ENCODE measurements around the gene G0S2.
A peak's percentile ranks its signal among the peaks of the same experiment; 100 is the strongest.

G0S2 gene

GRCh38 chr1:209674957-209675564 lies at the start of gene G0S2:
Gene G0S2, plus strand, starts transcription at chr1:209675412. Its CDS starts 273 bp downstream, at chr1:209675685.
- no peak for DNase-seq (ENCODE audit: low read depth)

DNA sequence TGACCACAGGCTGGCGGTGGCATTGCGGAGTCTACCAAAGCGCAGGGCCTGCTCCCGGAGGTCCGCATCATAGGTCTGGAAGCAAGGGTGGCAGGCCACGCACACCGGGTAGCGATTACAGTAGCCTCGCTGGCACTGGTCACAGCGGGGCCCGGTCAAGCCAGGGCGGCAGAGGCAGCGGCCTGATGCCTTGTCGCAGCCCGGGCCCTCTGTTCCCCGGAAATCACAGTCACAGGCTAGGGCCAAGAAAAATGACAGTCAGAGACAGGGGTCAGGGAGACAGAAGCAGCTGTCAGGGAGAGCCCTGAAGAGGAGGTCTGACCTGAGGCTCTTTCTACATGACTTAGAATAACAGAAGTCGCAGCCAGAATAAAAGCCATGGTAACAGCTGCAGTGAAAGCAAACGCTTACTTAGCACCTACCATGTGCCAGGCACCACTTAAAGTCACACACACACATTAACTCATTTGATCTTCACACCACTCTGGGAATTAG lies 49.4 kb upstream of the G0S2 start:
- no peak for DNase-seq (ENCODE audit: low read depth)

DNA sequence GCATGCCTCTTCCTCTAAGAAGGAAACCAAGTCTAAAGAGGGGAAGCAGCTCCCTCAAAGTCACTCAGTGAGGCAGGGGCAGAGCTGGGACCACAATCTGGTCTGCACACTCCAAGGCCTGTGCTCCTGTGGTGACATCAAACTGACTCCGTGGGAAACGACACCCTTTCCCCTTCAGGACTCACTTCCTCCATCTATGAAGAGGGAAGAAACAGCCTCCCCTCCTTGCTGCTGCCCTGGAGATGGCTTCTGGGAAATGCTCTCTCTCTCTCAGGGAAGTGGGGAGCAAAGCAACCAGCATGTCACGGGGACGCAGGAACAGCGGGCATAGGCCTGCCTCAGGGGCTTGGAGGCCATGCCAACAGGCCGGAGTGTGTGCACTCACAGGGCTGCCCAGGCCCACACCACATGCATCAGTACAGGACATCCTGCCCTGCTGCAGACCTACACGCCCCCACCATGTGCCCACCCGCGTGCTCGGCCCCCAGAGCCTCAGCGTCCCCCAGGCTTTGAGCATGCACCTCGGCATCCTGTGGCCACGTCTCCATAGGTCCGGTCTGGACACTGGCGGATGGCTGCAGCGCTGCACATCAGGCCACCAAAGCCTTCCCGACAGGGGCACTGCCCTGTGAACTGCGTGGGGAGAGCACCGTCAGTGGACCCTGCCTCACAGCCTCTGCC lies 48.7 kb upstream of the G0S2 start:
- DNase-seq (ENCODE audit: low read depth) = no peak

DNA sequence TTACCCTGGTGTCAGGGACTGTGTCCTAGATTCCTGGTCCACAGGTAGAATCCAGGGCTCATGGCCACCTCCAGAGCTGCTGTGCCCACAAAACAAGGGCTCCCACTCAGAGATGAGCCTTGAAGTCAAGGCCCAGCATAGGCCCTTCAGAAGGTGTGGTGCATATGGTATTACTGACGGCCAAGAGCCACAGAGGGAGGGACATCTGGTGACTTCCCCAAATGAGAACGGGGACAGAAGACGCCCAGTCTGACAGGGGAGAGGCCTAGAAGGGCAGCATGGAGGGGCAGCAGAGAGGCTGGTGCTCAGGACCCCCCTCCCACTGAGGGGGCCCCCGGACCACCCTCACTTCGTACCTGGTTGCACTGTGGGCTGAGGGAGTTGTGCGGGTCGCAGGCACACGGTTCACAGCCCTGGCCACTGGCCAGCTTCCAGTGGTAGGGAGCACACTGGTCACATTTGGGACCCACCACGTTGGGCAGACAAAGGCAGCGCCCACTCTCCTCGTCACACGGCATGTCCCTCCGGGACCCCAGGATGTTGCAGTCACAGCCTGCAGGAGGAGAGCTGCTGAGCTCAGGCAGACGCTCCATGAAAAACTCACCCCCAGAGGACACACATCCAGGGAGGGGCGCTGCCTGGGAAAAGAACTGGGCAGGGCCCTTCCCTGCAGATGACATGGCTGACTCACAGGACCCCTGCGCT lies 48.0 kb upstream of the G0S2 start:
- DNase-seq (ENCODE audit: low read depth) = no peak

DNA sequence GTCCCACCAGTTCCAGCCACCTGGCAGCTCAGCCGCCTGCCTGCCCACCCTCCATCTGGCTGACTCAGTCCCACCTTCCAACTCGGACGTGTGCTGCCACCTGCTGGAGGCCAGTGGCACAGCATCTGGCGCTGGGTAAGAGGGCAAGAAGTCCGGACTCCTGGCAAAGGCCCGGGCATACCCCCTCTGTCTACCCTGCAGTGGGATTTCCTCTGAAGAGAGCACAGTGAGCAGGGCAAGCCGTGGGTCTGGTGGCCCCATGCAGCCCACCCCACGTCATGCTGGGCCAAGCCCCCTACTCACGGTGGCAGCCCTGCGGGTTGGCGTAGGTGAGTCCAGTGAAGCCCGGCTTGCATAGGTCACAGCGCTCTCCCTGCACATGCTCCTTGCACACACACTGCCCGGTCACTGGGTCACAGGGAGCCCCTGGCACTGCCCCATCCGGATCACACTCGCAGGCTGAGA lies 47.4 kb upstream of the G0S2 start:
- DNase-seq (ENCODE audit: low read depth) = peak; percentile 66

DNA sequence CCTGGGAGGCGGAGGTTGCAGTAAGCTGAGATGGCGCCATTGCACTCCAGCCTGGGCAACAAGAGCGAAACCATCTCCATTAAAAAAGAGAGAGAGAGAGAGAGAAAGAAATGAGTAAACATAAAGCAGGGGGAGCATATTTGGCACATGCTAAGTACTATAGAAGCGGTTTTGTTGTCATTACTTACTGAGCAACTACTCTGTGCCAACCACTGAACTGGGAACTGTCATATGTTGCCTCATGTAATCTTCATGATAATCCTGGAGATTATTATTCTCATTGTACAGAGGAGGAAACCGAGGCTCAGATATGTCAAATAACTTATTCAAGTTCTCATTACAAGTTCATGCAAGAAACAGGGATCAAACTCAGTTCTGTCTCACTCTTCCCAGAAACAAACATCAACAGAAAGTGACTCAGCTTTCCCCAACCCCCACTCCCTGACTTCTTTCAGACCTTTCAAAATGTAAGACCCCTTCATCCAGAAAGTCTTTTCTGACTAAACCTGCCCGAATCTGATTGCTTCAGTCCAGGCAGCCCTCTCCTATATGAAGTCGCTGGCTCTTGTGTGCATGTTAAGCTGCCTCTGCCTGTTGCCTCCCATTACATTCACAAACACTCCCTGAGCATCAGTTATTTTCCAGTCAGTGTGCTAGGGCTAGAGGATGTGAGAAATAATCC lies 46.5 kb upstream of the G0S2 start:
- no peak for DNase-seq (ENCODE audit: low read depth)

DNA sequence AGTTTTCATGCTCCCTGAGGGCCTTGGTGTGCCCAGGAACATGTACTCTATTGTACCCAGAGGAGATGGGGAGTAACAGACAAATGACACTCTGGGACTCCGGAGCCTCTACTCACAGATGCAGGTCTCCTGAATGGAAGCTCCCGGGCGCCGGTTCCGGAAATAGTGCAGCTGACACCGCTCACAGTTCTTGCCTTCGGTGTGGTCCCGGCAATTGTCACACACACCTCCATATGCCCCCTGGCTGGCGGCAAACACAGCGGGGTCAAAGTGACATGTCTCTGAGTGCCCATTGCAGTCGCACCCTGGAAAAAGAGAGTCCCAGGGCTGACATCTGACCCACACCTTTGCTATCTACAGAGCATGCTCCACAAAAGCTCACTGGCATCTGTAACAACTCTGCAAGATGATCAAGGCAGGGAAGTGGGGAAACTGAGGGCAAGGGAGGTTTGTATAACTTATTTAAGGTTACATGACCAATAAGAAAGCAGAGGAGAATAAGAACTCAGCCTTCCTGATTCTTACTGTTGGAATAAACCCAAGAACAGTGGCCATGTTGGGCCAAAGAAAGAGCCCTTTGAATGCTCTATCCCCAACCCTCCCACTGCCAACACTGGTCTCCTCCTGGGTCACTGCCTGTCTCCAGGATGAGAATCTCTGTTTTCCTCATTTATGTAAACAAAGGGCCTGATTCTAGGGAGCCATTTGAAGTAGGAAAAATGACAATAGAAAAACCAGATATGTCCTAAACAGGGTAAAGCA lies 45.4 kb upstream of the G0S2 start:
- no peak for DNase-seq (ENCODE audit: low read depth)

- no peak for DNase-seq (ENCODE audit: low read depth)
These were observed 44.6 kb upstream of the G0S2 start for GRCh38 chr1:209630383-209631225.

DNA sequence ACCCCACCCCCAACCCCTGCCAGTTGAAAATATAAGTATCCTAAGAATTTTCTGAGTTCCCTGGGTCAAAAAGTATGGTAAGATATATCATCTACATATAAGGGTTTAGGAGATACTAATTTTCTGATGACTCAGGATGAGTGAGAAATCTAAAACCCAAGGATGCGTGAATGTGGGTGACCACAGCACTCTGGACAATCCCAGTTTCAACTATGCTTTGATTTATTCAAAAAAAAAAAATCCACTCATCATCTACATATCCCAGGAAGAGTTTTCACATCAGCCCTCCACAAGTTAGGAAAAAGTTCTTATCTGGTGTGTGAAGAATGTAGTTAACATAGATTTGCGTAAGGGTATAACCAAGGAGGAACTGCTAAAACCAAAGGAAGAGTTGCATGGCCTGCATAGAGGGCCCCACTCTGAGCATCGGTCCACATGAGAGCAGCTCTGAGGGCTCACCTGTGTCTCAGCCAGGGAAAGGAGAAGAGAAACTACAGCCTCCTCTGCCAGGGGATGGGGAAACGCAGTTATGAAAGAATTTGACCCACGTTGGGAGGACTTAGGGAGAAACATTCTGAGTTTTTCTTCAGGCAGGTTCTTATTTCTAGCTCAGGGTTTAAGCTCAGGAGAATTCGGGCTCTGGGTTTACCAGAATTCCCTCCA lies 41.7 kb upstream of the G0S2 start:
- DNase-seq (ENCODE audit: low read depth) = no peak

GRCh38 chr1:209634005-209634737 lies 41.0 kb upstream of the G0S2 start:
- no peak for DNase-seq (ENCODE audit: low read depth)

DNA sequence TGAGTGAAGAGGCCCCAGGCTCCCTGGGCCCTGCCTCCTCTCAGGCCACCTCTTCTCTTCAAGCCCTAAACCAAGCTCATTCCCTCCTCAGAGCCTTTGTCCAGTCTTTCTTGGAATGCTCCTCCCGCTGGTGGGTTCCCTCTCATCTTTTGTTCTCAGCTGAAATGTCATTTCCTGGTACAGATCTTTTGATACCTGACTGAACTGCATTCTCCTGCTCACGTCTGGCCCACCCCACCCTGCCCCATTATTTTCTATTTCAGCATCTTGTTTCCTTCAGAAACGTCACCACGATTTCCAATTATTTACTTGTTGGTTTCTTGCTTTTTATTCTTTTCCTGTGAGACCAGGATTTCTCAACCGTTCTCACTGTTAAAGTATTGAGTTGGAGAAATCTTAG lies 39.4 kb upstream of the G0S2 start:
- DNase-seq (ENCODE audit: low read depth) = no peak

DNA sequence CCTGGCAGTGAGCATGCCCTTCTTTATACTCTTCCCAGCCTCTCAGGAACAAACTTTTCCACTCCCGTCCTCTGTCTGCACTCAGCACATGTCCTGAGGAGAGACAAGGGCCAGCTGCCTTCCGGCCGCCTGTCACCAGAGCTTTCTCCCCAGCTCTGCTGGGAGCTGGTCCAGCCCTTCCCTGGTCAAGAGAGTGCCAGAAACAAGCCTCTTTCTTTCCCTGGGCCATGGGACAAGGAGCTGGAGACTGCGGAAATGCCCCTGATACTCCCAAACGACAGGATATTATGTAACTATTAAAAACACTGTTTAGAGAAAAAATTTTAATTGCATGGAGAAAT lies 33.4 kb upstream of the G0S2 start:
- no peak for DNase-seq (ENCODE audit: low read depth)

GRCh38 chr1:209642816-209643215 lies 32.4 kb upstream of the G0S2 start:
- DNase-seq (ENCODE audit: low read depth) = no peak

- DNase-seq (ENCODE audit: low read depth) = no peak
These were observed 31.8 kb upstream of the G0S2 start for GRCh38 chr1:209643285-209644020.

DNA sequence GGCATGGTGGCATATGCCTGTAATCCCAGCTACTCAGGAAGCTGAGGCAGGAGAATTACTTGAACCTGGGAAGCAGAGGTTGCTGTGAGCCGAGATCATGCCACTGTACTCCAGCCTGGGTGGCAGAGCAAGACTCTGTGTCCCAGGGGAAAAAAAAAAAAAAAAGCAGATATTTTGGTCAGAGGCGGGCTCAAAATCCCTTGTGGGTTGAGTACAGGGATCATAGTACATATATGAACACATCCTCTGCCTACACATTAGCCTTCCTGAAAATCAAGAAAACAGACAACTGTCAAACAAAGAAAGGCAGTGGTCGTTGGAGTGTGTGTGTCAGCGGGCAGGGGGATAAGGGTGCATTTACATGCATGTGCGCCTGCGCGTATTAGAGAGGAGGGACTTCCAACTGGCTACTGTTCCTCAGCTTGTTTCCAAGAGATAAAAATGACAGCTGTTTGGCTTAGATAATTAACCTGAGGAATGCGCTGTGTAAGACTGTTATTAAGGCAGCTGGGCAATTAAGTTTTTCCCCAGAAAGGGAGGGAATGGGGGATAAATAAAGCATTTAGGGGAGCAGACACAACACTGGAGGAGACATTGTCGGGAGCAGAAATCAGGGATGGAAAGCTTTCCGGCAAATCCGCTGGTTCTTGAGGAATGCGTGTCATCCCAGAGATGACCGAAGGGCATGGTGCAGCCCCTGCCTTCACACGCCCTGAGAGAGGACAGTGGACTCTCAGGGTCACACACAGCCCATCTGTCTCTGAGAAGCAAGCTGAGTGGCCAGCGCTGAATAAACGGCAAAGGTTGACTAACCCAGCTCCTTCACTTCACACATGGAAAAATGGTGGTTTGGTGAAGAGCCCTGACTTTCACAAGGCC lies 29.4 kb upstream of the G0S2 start:
- no peak for DNase-seq (ENCODE audit: low read depth)

- DNase-seq (ENCODE audit: low read depth) = no peak
These were observed 28.7 kb upstream of the G0S2 start for GRCh38 chr1:209646558-209646957.

GRCh38 chr1:209647156-209647555 lies 28.1 kb upstream of the G0S2 start:
- no peak for DNase-seq (ENCODE audit: low read depth)

GRCh38 chr1:209648346-209648745 lies 26.9 kb upstream of the G0S2 start:
- no peak for DNase-seq (ENCODE audit: low read depth)
